Colon (tissue), 2 donors: Measurements from ENCODE around the gene MAP4K2.
"Not testable (repeated sequence)": the region's sequence is repeated elsewhere in the genome, so short reads cannot be mapped to it uniquely, and the experiment has no call there.

Experiments
- FAIRE-seq: peaks from 2 replicates; lab custom pipeline; 2012; peaks lifted over from hg19 to GRCh38; lab: Jason Lieb, UNC
- donor health status: control.
- donor health status: control.

MAP4K2 gene

GRCh38 chr11:64838600-64839334 is 35.8 kb upstream of the MAP4K2 start:
- no peak for FAIRE-seq

DNA sequence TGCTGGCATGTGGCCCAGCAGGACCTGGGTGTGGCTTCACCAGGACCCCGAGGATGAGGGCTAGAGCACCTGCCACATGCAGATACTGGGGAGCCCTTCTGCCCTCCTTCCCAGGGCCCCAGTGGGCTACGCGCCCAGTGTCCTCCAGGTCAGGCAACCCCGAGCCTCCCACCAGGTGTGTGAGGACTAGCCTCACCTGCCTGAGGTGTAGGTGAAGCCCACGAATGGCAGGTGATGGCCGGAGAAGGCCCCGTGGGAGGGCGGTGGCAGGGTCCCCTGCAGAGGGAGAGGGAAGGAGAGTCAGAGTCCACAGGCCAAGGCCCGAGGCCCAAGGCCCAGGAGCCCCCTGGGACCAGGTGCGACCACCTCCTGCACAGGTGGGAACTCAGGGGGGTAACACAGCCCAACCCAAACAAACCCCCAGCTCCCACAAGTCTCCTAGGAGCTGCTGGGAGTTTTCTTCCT is 34.9 kb upstream of the MAP4K2 start:
- no peak for FAIRE-seq

- no peak for FAIRE-seq
These were observed 33.5 kb upstream of the MAP4K2 start for GRCh38 chr11:64836448-64837072.

GRCh38 chr11:64835616-64836447 is 32.8 kb upstream of the MAP4K2 start:
- no peak for FAIRE-seq

- no peak for FAIRE-seq
These were observed 32.0 kb upstream of the MAP4K2 start for GRCh38 chr11:64834723-64835615.

DNA sequence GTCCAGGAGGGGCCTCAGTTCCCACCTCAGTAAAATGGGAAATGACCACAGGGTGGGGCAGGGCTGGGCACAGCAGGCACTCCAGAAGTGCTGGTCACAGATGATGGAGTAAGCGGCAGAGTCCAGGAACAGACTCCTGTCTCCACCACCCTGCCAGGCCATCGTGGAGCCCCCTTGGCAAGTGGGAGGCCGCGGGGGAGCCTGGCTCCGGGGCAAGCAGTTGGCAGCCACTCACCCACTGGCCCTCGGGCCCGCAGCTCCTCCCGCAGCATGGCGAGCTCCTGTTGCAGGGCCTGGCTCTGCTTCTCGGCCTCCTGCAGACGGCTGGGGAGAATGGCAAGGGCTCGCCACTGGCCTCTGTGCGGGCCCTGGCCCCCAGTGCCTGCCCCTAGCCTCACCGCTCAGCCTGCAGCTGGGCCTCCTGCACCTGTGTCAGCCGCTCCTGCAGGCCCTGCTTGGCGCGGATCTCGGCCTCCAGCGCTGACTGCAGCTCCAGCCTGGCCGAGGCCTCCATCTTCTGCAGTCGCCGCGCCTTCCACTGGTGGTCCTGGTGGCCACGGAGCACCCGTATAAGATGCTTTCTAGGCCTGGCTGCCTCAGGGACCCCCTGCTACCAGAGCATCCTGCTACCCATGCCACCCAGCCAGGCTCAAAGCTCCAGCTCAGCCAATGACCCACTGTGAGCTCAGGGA is 31.2 kb upstream of the MAP4K2 start:
- FAIRE-seq, result no peak

DNA sequence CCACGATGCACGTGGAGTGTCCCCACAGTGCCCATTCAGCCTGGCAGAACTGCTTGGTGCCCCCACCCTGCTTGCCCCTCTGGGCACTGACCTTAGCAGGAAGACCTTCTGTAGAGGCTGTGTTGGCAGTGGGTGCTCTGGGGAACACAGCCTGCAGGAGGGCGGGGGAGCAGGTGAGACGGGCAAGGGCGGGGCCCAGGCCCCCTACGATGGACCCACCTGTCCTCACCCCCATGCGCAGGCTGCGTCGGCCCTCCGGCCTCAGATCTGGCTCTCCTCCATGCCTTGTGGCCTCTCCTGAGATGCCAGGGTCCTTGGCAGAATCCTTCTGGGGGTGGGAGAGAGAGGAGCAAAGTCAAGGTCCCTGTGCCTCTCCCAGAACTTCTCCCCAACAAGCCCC is 30.5 kb upstream of the MAP4K2 start:
- no peak for FAIRE-seq

- no peak for FAIRE-seq
These were observed 30.1 kb upstream of the MAP4K2 start for GRCh38 chr11:64833198-64833502.

GRCh38 chr11:64832467-64833197 is 29.6 kb upstream of the MAP4K2 start:
- FAIRE-seq, result no peak

- no peak for FAIRE-seq
These were observed 28.4 kb upstream of the MAP4K2 start for GRCh38 chr11:64831411-64831891.

DNA sequence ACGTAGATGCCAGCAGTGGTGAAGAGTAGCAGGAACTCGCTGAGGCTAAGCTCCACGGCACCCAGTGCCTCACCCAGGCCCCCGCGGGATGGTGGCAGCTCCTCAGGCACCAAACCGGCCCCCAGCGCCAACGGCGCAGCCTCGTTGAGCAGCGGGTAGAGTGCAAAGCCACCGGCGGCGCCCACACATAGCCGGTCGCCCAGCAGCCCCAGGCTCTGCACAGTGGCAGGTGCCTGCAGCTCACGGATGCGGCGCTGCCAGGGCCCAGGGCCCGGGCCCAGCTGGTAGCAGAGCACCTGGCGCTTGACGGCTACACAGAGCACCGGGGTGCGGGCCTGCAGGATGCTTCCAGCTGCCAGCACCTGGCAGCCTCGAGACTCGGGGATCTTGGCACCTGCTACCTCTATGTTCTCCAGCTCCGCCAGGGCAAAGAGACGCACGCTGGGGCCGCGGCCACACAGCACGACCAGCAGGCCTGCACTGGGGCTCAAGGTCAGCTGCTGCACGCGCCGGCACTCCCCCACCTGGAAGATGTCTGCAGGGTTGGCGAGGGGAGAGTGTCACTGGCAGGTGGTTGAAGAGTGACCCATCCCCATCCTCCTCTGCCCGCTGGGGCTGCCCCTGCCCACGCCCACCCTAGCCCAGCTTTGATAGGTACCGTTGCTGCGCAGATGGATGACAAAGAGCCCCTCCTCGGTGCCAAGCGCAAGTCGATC is 26.7 kb upstream of the MAP4K2 start:
- no peak for FAIRE-seq

GRCh38 chr11:64827451-64827839 is 24.4 kb upstream of the MAP4K2 start:
- FAIRE-seq, result no peak

GRCh38 chr11:64826578-64827450 is 23.8 kb upstream of the MAP4K2 start:
- FAIRE-seq, result no peak

DNA sequence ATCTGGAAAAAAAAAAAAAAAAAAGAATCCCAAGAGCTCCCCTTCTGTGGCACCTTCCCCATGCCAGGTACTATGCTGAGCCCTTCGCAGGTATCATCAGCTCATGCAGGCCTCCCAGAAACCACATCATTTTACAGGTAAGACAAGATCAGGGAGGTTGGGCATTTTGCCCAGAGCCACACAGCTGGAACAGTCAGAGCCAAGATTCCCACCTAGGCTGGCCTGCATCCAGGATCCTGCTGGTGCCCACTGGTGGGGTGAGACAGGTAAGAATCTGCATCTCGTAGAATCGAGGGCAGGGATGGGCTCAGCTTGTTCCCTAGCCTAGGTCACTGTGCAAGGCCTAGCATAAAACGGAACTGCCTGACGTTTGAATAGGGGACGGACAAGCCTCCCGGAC is 23.0 kb upstream of the MAP4K2 start:
- FAIRE-seq, result no peak

DNA sequence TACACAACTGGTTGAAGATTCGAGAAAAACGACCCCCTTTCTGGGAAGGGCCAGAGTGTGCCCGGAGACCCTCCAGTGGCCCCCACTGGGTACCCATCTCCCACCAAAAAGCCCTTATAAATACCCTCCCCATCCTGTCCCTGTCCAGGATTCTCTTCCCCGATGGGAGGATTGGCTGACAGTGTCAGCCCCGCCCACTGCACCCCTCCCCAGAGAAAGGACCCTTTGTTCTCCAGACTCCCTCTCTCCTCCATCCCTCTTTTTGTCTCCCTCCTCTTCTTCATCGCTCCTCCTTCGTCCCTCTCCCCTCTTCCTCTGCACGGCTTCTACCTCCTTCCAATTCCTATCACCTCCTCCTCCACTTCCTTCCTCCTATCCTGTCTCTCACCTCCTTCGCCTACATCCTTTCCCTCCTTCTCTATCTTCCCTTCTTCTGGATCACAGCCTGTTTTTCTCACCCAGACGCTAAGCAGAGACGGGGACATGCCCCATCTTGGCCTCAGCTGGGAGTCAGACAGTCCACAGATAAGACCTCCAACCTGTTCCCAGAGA is 20.6 kb upstream of the MAP4K2 start:
- FAIRE-seq, result no peak

GRCh38 chr11:64817476-64817875 is 14.5 kb upstream of the MAP4K2 start:
- no peak for FAIRE-seq

- FAIRE-seq, result not testable (repeated sequence)
These were observed 12.4 kb upstream of the MAP4K2 start for GRCh38 chr11:64815433-64815832.

- no peak for FAIRE-seq
These were observed 11.7 kb upstream of the MAP4K2 start for GRCh38 chr11:64814712-64815187.

DNA sequence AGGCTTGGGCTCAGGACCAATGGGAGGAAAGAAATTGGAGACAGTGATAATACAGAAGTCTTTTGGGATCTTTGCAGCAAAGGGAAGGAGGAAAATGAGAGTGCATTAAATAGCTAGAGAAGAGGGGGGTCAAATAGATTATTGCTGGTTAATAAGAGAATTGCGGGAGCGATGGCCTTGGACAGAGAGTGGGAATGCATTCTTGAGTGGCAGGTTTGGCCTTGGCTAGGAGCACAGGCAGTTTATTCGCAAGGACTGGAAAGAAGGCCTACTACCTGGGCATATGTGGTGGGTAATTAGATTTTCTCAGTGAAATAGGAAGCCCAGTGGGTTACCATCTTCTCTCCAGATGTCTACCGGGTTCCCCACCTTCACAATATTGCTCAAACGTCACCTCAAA is 10.8 kb upstream of the MAP4K2 start:
- FAIRE-seq, result no peak
